SH-SY5Y (cell line): ENCODE measurements around the gene ZBED2.

Source experiments
- GATA2 ChIP-seq: IDR thresholded peaks from 2 replicates; pipeline ENCODE4 v1.6.1; 2011; ENCODE audit warnings: mild to moderate bottlenecking, low read depth, low read length
- GATA3 ChIP-seq: IDR thresholded peaks from 2 replicates; pipeline ENCODE4 v1.6.1; 2011; ENCODE audit warnings: low read depth, mild to moderate bottlenecking, low read length, moderate library complexity

DNA sequence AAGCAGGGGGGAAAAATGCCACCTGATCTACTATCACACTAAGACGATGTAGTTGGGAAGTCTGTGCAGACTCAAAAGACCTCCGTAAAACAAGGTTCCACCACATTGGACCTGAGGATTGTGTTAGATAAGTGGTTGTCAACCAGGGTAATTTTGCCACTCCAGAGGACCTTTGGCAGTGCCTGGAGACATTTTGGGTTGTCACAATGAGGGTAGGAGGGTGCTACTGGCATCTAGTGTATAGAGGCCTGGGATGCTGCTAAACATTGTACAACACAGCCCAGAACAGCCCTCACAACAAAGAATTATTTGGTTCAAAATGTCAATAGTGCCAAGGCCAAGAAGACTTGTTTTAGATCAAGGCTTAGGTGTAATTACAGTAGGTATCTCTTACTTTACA, 14.6 kb upstream of the ZBED2 start:
- TF ChIP-seq GATA2 (no peak), GATA3 (no peak)
